ENCODE measurements around the gene CBX2.

CBX2 gene

DNA sequence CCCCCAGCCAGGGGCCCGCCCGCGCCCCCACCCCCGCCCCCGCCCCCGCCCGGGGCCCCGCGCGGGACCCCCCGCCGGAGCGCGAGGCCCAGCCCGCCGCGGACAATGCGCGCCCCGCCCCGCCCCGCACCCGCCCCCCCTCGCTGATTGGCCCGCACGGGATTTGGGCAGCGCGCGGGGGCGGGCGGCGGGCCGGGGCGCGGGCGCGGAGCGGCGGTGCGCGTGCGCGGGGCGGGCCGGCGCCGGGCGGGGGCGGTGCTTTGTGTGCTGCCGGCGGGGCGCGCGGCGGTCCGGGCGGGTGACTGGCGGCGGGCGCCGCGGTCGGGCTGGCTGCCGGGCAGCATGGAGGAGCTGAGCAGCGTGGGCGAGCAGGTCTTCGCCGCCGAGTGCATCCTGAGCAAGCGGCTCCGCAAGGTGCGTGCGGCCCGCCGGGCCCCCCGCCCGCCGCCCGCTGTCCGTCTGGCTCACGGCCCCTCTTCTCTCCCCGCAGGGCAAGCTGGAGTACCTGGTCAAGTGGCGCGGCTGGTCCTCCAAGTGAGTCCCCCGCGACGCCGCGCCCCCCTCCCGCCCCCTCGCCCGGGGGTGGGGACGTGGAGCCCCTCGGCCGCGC lies at the start of gene CBX2:
TSS of gene CBX2 (plus strand) at position 255 of the 610 bp plus-strand sequence. CDS start at position 343, 88 bp downstream.
- peak; percentile 90 for DNase-seq

GRCh38 chr17:79728169-79728907 lies 49.6 kb upstream of the CBX2 start:
- DNase-seq, result peak; percentile 82

DNA sequence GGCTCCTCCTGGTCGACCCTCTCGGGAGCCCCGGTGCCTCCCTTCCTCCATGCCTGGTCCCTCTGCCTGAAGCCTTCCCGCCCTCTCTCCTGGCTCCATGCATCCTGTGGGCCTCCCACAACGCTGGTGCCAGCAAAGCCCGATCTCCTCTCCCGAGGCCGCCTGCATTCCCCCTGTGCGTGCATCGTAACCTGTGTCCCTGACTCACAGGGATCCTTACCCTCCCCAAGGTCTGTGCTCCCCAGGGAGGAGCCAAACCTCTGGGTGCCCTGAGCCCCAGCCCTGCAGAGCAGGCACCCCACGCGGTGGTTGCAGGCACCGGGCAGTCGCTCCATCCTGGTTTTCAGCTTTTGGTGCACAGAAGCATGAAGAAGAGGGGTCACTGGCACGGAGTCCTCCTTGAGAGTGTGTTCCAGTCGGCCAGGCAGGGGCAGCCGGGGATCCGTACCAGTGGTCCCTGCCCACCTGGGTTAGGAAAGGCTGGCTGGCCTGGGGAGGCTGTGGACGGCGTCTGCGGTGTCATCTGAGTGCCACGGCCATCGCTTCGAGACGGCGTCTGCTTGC lies 49.0 kb upstream of the CBX2 start:
- no peak for DNase-seq

GRCh38 chr17:79729761-79730160 lies 48.2 kb upstream of the CBX2 start:
- no peak for DNase-seq

DNA sequence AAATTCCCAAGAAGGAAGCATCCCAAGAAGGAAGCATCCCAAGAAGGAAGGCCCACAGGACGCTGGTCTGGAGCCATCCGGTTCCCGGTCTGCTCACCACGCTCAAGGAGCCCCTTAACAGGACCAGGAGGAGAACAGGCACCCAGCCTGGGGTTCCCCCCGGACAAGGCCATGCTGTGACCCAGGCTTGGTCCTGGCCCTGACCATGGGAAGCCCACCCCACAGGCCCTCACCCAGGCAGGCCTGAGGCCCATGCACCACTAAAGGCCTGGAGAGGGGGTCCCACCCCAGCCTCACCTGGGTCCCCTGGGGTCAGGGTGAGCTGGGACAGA lies 47.5 kb upstream of the CBX2 start:
- no peak for DNase-seq

- DNase-seq, result no peak
Measured at GRCh38 chr17:79730769-79731483, 47.0 kb upstream of the CBX2 start, which contains the start of gene ENPP7. TSS of gene ENPP7 (plus strand) at chr17:79730943. CDS start at chr17:79731140, 197 bp downstream.

DNA sequence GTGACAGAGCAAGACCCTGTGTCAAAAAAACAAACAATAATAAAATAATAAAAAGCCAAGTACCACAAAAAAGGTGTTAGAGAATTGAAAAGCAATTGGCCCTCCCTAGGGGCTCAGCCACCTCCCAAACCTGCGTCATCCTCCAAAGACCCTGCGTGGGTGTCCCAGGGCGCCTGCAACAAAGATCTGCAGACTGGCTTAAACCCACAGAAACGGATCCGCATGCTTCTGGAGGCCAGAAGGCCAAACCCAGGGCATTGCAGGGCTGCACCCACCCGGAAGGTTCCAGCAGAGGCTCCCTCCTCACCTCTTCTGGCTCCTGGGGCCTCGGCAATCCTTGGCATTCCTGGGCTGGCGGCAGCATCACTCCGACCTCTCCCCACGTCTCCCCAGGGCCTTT lies 45.7 kb upstream of the CBX2 start:
- no peak for DNase-seq

DNA sequence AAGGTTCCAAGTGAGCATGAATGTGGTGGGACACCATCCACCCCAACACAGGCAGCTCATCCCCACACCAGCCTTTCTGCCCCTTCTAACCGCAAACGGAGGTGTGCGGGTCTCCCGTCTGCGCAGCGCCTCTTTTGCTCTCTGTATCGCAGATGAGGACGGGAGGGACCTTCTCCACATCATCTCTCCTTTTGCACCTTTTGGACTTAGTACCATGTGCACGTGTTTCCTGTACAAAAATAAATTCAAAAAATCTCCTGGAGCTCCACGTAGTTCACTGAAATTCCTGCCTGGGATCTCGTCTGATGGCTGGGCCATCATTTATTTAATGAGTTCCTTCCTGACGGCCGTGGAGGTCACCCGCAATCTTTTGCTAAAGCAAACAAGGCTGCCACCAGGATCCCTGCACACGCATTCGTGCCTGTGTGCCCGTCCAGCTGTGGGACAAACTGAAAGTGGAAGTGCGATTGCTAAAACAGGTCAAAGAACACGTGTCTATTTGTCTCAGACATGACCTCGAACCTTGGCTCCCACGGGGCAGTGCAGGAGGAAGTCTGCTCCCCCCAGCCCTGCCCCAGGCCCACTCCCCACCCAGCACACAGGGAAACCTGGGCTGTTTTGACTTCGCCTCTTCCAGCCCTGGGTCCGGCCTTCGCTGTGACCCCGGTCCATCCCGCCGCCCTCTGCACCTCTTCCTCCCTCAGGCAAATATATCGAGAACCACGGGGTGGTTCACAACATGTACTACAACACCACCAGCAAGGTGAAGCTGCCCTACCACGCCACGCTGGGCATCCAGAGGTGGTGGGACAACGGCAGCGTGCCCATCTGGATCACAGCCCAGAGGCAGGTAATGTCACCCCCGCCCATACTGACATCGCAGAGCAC lies 44.9 kb upstream of the CBX2 start:
- no peak for DNase-seq

- no peak for DNase-seq
Measured at GRCh38 chr17:79733692-79734070, 44.3 kb upstream of the CBX2 start.

DNA sequence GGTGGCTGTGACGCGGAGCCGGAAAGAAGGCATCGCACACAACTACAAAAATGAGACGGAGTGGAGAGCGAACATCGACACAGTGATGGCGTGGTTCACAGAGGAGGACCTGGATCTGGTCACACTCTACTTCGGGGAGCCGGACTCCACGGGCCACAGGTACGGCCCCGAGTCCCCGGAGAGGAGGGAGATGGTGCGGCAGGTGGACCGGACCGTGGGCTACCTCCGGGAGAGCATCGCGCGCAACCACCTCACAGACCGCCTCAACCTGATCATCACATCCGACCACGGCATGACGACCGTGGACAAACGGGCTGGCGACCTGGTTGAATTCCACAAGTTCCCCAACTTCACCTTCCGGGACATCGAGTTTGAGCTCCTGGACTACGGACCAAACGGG lies 42.9 kb upstream of the CBX2 start:
- DNase-seq, result no peak

DNA sequence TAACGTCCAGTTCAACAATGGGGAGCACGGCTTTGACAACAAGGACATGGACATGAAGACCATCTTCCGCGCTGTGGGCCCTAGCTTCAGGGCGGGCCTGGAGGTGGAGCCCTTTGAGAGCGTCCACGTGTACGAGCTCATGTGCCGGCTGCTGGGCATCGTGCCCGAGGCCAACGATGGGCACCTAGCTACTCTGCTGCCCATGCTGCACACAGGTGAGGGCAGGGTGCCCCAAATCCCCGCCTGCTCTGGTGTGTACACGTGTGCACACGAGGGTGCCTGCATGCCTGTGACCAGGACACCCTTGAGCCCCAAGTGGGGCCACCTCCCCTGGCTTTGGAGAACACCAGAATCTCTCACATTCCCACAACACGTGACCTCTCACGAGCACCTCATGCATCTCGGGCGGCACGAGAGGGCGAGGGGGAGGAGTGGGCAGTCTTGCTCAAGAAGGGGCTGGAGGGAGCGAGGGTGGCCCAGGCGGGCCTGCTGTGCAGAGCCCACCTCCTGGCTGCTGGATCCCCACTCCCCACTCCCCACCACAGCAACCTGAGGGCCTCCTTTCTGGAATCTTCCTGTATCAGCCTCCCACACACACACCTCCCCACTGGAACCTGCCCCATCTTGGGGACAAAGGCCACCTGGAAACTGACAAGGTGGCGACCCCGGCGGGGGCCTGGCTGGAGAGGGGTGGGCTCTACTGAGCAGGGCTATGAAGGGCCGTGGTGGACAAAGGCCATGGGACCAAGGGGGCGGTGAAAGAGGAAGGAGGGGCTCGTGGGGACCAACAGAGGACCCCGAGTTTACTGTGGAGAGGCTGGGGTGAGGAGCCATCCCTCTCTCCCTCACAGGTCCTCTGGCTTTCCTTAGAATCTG lies 40.7 kb upstream of the CBX2 start:
- DNase-seq, result no peak

DNA sequence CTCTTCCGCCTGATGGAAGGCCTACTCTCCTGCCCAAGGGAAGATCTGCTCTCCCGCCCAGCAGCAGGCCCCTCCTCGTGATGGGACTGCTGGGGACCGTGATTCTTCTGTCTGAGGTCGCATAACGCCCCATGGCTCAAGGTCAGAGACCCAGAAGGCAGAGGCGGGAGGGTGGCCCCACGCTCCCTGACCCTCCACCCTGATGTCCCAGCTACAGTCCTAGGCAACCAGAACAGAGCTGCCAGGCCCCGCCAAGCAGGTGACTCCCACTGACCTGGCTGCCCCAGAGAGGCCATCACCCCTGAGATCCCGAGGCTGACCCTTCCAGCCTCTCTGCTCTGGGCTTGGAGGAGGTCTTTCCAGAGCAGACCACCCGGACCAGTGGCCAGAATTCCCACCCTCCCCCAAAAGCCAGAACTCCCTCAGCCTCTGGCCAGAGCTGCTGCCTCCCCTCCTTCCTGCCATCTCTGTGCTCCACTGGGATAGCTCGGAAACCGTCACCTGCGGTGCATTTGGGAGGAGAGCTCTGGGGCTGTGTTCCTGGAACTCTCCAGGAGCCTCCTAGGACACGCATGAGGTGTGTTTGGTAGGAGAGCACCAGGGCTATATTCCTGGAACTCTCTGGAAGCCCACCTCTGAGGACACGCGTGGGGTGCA lies 39.9 kb upstream of the CBX2 start:
- no peak for DNase-seq

GRCh38 chr17:79738643-79739042 lies 39.3 kb upstream of the CBX2 start:
- DNase-seq, result no peak

DNA sequence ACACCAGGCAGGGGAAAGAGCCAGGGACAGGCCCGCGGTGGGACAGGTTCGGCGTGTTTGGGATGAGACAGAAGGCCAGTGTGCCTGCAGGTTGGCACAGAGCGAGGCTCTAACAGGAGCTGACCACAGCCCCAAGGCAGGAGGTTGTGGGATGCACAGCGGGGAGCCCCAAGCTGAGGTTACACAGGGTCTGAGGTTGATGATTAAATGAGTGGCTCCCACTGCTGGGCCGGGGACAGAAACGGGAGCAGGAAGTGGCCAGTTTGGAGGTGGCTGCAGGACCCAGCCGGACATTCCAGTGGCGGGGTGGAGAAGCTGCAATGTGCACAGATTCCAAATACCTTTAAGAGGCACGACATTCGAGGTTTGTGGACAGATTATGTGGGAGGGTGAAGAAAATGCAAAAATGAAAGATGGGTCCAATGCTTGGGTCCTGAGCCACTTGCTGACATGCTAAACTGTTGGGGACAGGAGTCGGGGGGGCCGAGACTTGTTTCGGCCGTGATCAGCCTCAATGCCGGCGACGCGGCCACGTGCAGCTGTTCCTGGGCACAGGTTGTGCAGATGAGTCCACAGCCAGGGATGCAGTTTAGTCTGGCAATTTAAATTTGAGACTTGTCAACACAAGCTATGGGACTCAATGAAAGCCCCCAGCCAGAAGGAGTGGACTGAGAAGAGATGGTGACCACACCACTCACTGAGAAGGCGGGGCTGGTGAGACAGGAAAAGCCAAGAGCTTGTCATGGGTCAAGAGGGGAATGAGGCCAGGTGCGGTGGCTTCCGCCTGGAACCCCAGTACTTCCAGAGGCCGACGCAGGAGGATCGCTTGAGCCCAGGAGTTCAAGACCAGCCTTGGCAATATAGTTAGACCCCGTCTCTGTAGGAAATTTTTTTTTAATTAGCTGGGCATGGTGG lies 38.5 kb upstream of the CBX2 start:
- DNase-seq, result no peak

GRCh38 chr17:79740413-79740812 lies 37.5 kb upstream of the CBX2 start:
- DNase-seq, result no peak

GRCh38 chr17:79741401-79741750 lies 36.6 kb upstream of the CBX2 start:
- DNase-seq, result no peak

- DNase-seq, result peak; percentile 91
Measured at GRCh38 chr17:79741751-79742588, 36.0 kb upstream of the CBX2 start.

DNA sequence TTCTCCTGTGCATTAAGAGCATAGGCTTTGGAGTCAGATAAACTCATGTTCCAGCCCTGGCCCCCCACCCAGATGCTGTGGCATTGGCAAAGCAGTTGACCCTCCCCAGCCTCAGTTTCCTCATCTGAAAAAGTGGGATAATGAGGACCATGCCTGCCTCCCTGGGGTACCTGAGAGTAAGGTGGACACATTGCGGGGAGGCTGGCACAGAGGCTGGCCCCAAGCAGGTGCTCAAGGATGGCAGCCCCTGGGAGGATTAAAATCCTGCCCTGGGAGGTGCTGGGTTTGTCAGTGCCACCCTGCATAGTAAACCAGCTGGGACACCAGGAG lies 35.4 kb upstream of the CBX2 start:
- DNase-seq, result no peak

DNA sequence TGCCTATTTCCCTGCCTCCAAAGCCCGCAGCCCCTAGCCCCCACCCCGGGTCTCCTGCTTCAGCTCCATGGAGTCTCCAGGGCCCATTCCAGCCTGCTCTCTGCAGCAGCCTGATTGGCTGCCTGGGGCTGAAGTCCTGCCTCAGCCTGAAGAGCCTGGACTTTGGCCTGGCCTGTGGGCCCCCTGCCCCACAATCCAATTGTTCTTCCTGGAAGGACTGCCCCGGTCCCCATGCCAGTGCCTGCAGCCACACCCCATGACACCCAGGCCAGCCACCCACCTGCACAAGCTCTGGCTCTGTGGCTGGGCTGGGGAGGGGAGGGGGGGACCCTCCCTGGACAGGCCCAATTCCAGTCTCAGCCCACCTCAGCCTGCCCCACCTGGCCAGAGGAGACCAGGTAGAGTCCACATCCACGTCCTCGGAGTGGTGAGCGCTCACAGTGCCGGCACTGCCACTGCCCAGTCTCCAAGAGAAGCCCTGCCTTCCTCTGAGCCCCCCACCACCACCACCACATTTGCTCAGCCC lies 34.9 kb upstream of the CBX2 start:
- DNase-seq, result no peak
